ENCODE results near the gene SDHA. TPM values are rescaled to one million over a fixed set of nuclear protein-coding genes. Genes with fewer than 3 reads are reported as not detected.
A peak's percentile ranks its signal among the peaks of the same experiment; 100 is the strongest.

Gene SDHA
- total and polyA plus RNA-seq, 12 donors = 116 to 296 (median 202) TPM

DNA sequence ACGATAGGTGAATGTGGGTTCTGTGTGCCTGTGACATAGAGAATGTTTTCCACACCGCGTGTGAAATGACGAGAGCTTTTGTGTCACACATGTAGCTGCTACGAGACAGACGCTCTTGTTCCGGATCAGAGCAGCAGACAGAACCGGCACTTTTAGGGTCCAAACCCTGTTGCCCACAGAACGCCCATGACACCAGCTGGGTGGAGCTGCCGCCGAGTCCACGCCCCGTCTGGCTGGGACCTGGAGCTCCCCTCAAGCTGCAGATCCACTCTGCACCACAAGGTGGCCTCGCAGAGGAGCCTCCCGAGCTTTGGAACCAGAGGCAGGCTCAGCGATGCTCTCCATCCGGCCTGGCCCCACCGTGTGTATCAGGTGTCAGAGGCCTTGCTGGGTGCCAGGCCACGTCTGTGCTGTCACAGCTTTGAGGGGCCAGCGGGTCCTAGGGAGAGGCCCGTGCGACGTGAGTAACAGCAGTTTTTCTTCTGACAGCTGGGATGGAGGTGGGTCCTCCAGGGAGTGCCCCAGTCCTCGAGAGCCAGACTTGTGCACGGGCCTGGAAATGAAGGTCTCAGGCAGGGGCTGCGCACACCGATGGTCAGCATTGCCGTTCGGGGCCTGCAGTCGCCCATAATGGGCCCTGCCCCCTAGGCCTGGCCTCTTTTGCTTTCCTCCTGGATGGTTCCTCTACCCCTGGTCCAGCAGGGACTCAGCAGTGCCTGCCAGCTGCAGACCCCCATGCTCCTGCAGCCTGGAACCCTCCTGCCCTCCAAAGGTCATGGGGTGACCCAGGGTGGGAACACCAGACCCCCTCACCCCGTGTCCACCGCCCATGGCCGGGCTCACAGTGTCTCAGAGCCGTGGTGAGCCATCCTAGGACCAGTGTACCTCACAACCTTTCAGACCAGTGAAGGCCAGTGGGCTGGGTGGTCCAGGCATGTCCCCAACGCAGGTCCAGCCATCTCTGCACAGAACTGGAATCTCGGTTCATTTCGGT lies 29.3 kb upstream of the SDHA start:
- H3K27me3 ChIP-seq = no peaks in the 10 kb centered on the region
- no peak overlapping the region for H3K27ac ChIP-seq
- peaks cover 0 to 6% of the 10 kb centered on the region in 2 donors for H3K4me1 ChIP-seq (replicated peaks in 1 of 2)
- H3K9me3 ChIP-seq (replicated peaks in 1 of 3) = no peaks in the 10 kb centered on the region
- peak; percentile 83 to 92 (median 89) for DNase-seq
- no peak overlapping the region for H3K4me3 ChIP-seq
- TF ChIP-seq CTCF (IDR thresholded peaks at IDR 0.05) (peak; percentile 88 to 94 (median 92)), POLR2A (IDR thresholded peaks at IDR 0.05) (no peak)
- WGBS, 4 donors = 33 to 60% (median 39%) methylated on average over 21 to 37 of the region's 37 CpGs
- intact Hi-C loops (cut with DNase I) = no loop called here
- no peaks in the 10 kb centered on the region for H3K36me3 ChIP-seq (replicated peaks in 1 of 2)

GRCh38 chr5:189486-189885 lies 28.6 kb upstream of the SDHA start:
- no peak overlapping the region for H3K4me3 ChIP-seq
- no peak for TF ChIP-seq POLR2A (IDR thresholded peaks at IDR 0.05)
- TF ChIP-seq CTCF (IDR thresholded peaks at IDR 0.05) = no peak
- intact Hi-C loops (cut with DNase I) = no loop called here
- H3K9me3 ChIP-seq (replicated peaks in 1 of 3) = no peaks in the 10 kb centered on the region
- no peak overlapping the region for H3K27ac ChIP-seq
- H3K4me1 ChIP-seq (replicated peaks in 1 of 2) = peaks cover 0 to 6% of the 10 kb centered on the region in 2 donors
- DNase-seq = no peak
- H3K27me3 ChIP-seq = no peaks in the 10 kb centered on the region
- 80 to 91% (median 86%) methylated on average over 5 to 10 of the region's 10 CpGs for WGBS, 4 donors
- H3K36me3 ChIP-seq (replicated peaks in 1 of 2) = no peaks in the 10 kb centered on the region

GRCh38 chr5:189976-190365 lies 28.1 kb upstream of the SDHA start:
- WGBS, 4 donors = 55 to 71% (median 65%) methylated on average over 6 to 11 of the region's 11 CpGs

More at GRCh38 chr5:189976-190365, 28.1 kb upstream of the SDHA start:
- Histone ChIP-seq H3K4me1 (replicated peaks in 1 of 2) (peaks cover 0 to 6% of the 10 kb centered on the region in 2 donors), H3K36me3 (replicated peaks in 1 of 2) (no peaks in the 10 kb centered on the region), H3K27me3 (no peaks in the 10 kb centered on the region), H3K27ac (no peak overlapping the region), H3K9me3 (replicated peaks in 1 of 3) (no peaks in the 10 kb centered on the region), H3K4me3 (no peak overlapping the region)
- TF ChIP-seq POLR2A (IDR thresholded peaks at IDR 0.05) (no peak), CTCF (IDR thresholded peaks at IDR 0.05) (no peak)
- intact Hi-C loops (cut with DNase I) = no loop called here
- no peak for DNase-seq
